GM12878 (cell line): ENCODE results near the gene PIGBOS1. TPM values are rescaled to one million over a fixed set of nuclear protein-coding genes. Genes with fewer than 3 reads are reported as not detected.

Experiments used
- BHLHE40 ChIP-seq, 2 experiments: fragments of 450-650 bp in 1 of 2; IDR thresholded peaks; 2 replicates each; pipeline ENCODE4 v1.6.1; 2011 to 2017; ENCODE audit warnings: low read depth in 2 of 2, borderline replicate concordance in 1 of 2, improper control_type of control experiment in 1 of 2, low read length in 1 of 2, mild to moderate bottlenecking in 1 of 2
- CBFB ChIP-seq: IDR thresholded peaks from 2 replicates; pipeline ENCODE4 v1.6.1; 2016; ENCODE audit warnings: antibody characterized with exemption, low read depth
- NRF1 ChIP-seq: conservative IDR thresholded peaks from 2 replicates; pipeline ENCODE4 v1.6.1; 2011; ENCODE audit warnings: mild to moderate bottlenecking, low read depth, low read length, improper control_type of control experiment
- RAD21 ChIP-seq: IDR thresholded peaks from 2 replicates; pipeline ENCODE4 v1.6.1; 2011; ENCODE audit warnings: mild to moderate bottlenecking, low read depth, low read length, moderate library complexity; ENCODE audit not compliant: insufficient read depth
- STAT3 ChIP-seq: IDR thresholded peaks from 2 replicates; pipeline ENCODE4 v1.6.1; 2011; ENCODE audit warnings: low read depth, low read length, improper control_type of control experiment
- SUZ12 ChIP-seq: fragments of 200-600 bp; sonication (generic); IDR thresholded peaks from one replicate; pipeline ENCODE4 v1.6.1; 2018; ENCODE audit warnings: antibody characterized with exemption, mild to moderate bottlenecking; ENCODE audit not compliant: unreplicated experiment
- TBL1XR1 ChIP-seq: IDR thresholded peaks from 2 replicates; pipeline ENCODE4 v1.6.1; 2012; ENCODE audit warnings: low read depth, low read length, improper control_type of control experiment
- TCF7 ChIP-seq: IDR thresholded peaks from 2 replicates; pipeline ENCODE4 v1.6.1; 2014; ENCODE audit warnings: antibody characterized with exemption, borderline replicate concordance
- polyA plus RNA-seq, 11 experiments: library from polyadenylated mRNA; depleted of rRNA in 4 of 11; unstranded in 6 of 11; stranded (reverse) in 5 of 11; fragments of >200 nt; fragmentation: Nextera tagmentation in 4 of 11; fragmentation: Illumina TruSeq in 1 of 11; extraction: Ambion mirVana in 4 of 11; extraction: Trizol in 1 of 11; gene quantifications; 1 replicate in 1 of 11; 2 replicates in 10 of 11; pipeline versions ENCODE4 v1.2.1 to v1.2.3, GENCODE V29; 2011 to 2016; ENCODE audit warnings: inconsistent platforms in 2 of 11, missing spikeins in 2 of 11, low read depth in 1 of 11
- total RNA-seq, 4 experiments: library from RNA; depleted of rRNA in 3 of 4; stranded (reverse); fragments of >200 nt in 3 of 4; fragmentation: Illumina TruSeq in 1 of 4; extraction: Trizol in 1 of 4; gene quantifications; 2 replicates each; pipeline versions ENCODE4 v1.2.1 to v1.2.3, GENCODE V29; 2013 to 2021
- TF ChIP-seq, protein P1 (sequence below): fragments of 450-650 bp; IDR thresholded peaks from 2 replicates; pipeline ENCODE4 v1.6.1; 2016; ENCODE audit warnings: mild to moderate bottlenecking, moderate library complexity, borderline replicate concordance
- TF ChIP-seq, protein P2 (sequence below): fragments of 450-650 bp; IDR thresholded peaks from 2 replicates; pipeline ENCODE4 v1.6.1; 2018; ENCODE audit warnings: borderline replicate concordance, mild to moderate bottlenecking; ENCODE audit not compliant: partially characterized antibody
- TF ChIP-seq, protein P3 (sequence below): fragments of 450-650 bp; IDR thresholded peaks from 2 replicates; pipeline ENCODE4 v1.6.1; 2016; ENCODE audit warnings: mild to moderate bottlenecking
- TF ChIP-seq, protein P4 (sequence below): fragments of 150-350 bp; IDR thresholded peaks from 2 replicates; pipeline ENCODE4 v1.6.1; 2016; ENCODE audit warnings: low read depth, low read length

PIGBOS1 gene
- total and polyA plus RNA-seq, 10 of the 15 experiments (the other 5 are each of a cell fraction or from before 2014, with no cell fraction given): 7.1 to 24.7 (median 10.2) TPM

DNA sequence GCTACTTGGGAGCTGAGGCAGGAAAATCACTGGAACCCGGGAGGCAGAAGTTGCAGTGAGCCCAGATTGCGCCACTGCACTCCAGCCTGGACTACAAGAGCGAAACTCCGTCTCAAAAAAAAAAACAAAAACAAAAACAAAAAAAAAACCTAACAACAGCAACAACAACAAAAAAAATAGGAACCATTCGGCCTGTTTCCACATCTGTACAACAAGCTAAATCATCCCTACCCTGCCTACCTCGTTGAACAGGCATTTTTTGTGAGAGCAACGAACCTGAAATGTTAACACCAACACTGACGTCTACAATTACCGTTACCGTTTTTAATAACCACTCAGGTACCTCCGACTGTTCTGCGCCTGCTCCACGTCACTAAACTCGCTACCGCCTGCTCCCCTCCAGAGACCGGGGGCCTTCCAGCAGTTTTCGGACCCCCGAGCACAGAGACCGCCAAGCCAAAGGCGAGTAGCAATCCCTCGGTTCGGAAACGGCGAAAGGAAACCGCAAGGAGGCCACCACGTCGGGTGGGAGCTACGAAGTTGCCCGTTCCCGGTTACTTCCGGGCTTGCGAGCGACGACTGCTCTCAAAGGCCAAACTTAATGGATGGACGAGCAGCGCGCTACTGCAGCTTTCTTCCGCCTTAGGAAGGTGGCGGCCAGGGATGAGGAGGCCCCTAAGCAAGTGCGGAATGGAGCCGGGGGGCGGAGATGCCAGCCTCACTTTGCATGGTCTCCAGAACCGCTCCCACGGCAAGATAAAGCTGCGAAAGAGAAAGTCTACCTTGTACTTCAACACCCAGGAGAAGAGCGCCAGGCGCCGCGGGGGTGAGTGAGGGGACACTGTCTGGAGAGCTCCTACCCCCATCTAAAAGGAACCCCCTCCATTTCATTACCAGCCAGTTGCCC, at the start of gene PIGBOS1, which contains the start of gene PIGB (continued):
- TF ChIP-seq, protein P1, sequence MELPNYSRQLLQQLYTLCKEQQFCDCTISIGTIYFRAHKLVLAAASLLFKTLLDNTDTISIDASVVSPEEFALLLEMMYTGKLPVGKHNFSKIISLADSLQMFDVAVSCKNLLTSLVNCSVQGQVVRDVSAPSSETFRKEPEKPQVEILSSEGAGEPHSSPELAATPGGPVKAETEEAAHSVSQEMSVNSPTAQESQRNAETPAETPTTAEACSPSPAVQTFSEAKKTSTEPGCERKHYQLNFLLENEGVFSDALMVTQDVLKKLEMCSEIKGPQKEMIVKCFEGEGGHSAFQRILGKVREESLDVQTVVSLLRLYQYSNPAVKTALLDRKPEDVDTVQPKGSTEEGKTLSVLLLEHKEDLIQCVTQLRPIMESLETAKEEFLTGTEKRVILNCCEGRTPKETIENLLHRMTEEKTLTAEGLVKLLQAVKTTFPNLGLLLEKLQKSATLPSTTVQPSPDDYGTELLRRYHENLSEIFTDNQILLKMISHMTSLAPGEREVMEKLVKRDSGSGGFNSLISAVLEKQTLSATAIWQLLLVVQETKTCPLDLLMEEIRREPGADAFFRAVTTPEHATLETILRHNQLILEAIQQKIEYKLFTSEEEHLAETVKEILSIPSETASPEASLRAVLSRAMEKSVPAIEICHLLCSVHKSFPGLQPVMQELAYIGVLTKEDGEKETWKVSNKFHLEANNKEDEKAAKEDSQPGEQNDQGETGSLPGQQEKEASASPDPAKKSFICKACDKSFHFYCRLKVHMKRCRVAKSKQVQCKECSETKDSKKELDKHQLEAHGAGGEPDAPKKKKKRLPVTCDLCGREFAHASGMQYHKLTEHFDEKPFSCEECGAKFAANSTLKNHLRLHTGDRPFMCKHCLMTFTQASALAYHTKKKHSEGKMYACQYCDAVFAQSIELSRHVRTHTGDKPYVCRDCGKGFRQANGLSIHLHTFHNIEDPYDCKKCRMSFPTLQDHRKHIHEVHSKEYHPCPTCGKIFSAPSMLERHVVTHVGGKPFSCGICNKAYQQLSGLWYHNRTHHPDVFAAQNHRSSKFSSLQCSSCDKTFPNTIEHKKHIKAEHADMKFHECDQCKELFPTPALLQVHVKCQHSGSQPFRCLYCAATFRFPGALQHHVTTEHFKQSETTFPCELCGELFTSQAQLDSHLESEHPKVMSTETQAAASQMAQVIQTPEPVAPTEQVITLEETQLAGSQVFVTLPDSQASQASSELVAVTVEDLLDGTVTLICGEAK: 0 out of 2 replicates have a peak, but pooled peaks have one; percentile 57
- TF ChIP-seq BHLHE40 (IDR thresholded peaks at IDR 0.05; ENCODE audit: borderline replicate concordance in 1 of 2, low read depth in 2 of 2, low read length in 1 of 2) (peak in 1 of 2 experiments; percentile 52; a peak in 2 of 4 replicates), NRF1 (no peak), SUZ12 (no peak), RAD21 (no peak), TCF7 (no peak), STAT3 (no peak), TBL1XR1 (peak; percentile 60; the same call in 1 of the 2 replicates), CBFB (peak; percentile 96)
- TF ChIP-seq, protein P2, sequence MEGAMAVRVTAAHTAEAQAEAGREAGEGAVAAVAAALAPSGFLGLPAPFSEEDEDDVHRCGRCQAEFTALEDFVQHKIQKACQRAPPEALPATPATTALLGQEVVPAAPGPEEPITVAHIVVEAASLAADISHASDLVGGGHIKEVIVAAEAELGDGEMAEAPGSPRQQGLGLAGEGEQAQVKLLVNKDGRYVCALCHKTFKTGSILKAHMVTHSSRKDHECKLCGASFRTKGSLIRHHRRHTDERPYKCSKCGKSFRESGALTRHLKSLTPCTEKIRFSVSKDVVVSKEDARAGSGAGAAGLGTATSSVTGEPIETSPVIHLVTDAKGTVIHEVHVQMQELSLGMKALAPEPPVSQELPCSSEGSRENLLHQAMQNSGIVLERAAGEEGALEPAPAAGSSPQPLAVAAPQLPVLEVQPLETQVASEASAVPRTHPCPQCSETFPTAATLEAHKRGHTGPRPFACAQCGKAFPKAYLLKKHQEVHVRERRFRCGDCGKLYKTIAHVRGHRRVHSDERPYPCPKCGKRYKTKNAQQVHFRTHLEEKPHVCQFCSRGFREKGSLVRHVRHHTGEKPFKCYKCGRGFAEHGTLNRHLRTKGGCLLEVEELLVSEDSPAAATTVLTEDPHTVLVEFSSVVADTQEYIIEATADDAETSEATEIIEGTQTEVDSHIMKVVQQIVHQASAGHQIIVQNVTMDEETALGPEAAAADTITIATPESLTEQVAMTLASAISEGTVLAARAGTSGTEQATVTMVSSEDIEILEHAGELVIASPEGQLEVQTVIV: peak; percentile 90
- TF ChIP-seq, protein P3, sequence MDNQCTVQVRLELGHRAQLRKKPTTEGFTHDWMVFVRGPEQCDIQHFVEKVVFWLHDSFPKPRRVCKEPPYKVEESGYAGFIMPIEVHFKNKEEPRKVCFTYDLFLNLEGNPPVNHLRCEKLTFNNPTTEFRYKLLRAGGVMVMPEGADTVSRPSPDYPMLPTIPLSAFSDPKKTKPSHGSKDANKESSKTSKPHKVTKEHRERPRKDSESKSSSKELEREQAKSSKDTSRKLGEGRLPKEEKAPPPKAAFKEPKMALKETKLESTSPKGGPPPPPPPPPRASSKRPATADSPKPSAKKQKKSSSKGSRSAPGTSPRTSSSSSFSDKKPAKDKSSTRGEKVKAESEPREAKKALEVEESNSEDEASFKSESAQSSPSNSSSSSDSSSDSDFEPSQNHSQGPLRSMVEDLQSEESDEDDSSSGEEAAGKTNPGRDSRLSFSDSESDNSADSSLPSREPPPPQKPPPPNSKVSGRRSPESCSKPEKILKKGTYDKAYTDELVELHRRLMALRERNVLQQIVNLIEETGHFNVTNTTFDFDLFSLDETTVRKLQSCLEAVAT: peak; percentile 98
- TF ChIP-seq, protein P4, sequence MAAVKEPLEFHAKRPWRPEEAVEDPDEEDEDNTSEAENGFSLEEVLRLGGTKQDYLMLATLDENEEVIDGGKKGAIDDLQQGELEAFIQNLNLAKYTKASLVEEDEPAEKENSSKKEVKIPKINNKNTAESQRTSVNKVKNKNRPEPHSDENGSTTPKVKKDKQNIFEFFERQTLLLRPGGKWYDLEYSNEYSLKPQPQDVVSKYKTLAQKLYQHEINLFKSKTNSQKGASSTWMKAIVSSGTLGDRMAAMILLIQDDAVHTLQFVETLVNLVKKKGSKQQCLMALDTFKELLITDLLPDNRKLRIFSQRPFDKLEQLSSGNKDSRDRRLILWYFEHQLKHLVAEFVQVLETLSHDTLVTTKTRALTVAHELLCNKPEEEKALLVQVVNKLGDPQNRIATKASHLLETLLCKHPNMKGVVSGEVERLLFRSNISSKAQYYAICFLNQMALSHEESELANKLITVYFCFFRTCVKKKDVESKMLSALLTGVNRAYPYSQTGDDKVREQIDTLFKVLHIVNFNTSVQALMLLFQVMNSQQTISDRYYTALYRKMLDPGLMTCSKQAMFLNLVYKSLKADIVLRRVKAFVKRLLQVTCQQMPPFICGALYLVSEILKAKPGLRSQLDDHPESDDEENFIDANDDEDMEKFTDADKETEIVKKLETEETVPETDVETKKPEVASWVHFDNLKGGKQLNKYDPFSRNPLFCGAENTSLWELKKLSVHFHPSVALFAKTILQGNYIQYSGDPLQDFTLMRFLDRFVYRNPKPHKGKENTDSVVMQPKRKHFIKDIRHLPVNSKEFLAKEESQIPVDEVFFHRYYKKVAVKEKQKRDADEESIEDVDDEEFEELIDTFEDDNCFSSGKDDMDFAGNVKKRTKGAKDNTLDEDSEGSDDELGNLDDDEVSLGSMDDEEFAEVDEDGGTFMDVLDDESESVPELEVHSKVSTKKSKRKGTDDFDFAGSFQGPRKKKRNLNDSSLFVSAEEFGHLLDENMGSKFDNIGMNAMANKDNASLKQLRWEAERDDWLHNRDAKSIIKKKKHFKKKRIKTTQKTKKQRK: no peak
